DND-41 (cell line): ENCODE measurements around the gene PPM1F.

Experiments used
- ATAC-seq: fragments of 200-7000 bp; cut with Tn5 transposase; 3 replicates; pipeline ENCODE4 v1.9.1; 2021; ENCODE audit warnings: low read depth; ENCODE audit not compliant: insufficient read depth
- DNase-seq: peaks from one replicate; pipeline ENCODE4 v3.0.0-alpha.2; 2020
- H2AFZ ChIP-seq: 2 replicates; pipeline ENCODE4 v1.6.0; 2012; ENCODE audit warnings: low read depth, low read length
- H3K27ac ChIP-seq: 2 replicates; pipeline ENCODE4 v1.5.1; 2012; ENCODE audit warnings: low read length, inconsistent platforms
- H3K27me3 ChIP-seq: fragments of 200-600 bp; sonication (generic); 2 replicates; pipeline ENCODE4 v1.6.0; 2012; ENCODE audit warnings: low read length, mild to moderate bottlenecking, inconsistent platforms; ENCODE audit not compliant: insufficient read depth, poor library complexity
- H3K36me3 ChIP-seq: 2 replicates; pipeline ENCODE4 v1.5.1; 2012; ENCODE audit warnings: low read length, inconsistent platforms; ENCODE audit not compliant: insufficient read depth
- H3K4me1 ChIP-seq: 2 replicates; pipeline ENCODE4 v1.5.1; 2012; ENCODE audit warnings: mild to moderate bottlenecking, low read length; ENCODE audit not compliant: insufficient read depth
- H3K4me2 ChIP-seq: 2 replicates; pipeline ENCODE4 v1.6.0; 2012; ENCODE audit warnings: mild to moderate bottlenecking, moderate library complexity, low read length, inconsistent platforms; ENCODE audit not compliant: insufficient read depth
- H3K4me3 ChIP-seq, 2 experiments: fragments of 200-600 bp in 1 of 2; shearing (Covaris generic) in 1 of 2; 2 replicates each; pipeline ENCODE4 v1.5.1; 2012 to 2016; ENCODE audit warnings: inconsistent platforms in 2 of 2, low read length in 2 of 2, mild to moderate bottlenecking in 2 of 2, low read depth in 1 of 2, moderate library complexity in 1 of 2
- H3K79me2 ChIP-seq: 2 replicates; pipeline ENCODE4 v1.6.0; 2012; ENCODE audit warnings: low read length, inconsistent platforms; ENCODE audit not compliant: insufficient read depth
- H3K9ac ChIP-seq: 2 replicates; pipeline ENCODE4 v1.6.0; 2012; ENCODE audit warnings: low read depth, mild to moderate bottlenecking, inconsistent platforms, low read length, moderate library complexity
- H3K9me3 ChIP-seq: 2 replicates; pipeline ENCODE4 v1.5.1; 2012; ENCODE audit warnings: low read length, moderate library complexity, mild to moderate bottlenecking, inconsistent platforms; ENCODE audit not compliant: insufficient read depth, severe bottlenecking
- H4K20me1 ChIP-seq: 2 replicates; pipeline ENCODE4 v1.6.0; 2012; ENCODE audit warnings: low read length; ENCODE audit not compliant: insufficient read depth
- CTCF ChIP-seq: IDR thresholded peaks from 2 replicates; pipeline ENCODE4 v1.5.1; 2012; ENCODE audit warnings: borderline replicate concordance, low read length, moderate library complexity, mild to moderate bottlenecking; ENCODE audit not compliant: poor library complexity, severe bottlenecking; ENCODE audit errors: extremely low read depth
- EZH2 ChIP-seq: IDR thresholded peaks from 3 replicates; pipeline ENCODE4 v1.6.1; 2012; ENCODE audit warnings: borderline replicate concordance, low read depth, mild to moderate bottlenecking, moderate library complexity, low read length, inconsistent platforms; ENCODE audit not compliant: severe bottlenecking

PPM1F gene

GRCh38 chr22:21948824-21949568 is 3.7 kb downstream of the PPM1F start:
- Histone ChIP-seq H3K4me3 (no peak overlapping the region), H4K20me1 (peaks cover 14% of the 10 kb centered on the region), H3K27ac (no peak overlapping the region), H3K9ac (no peak overlapping the region), H3K4me1 (peaks cover 13% of the 10 kb centered on the region), H3K27me3 (no peaks in the 10 kb centered on the region), H3K79me2 (peaks cover 8% of the 10 kb centered on the region), H2AFZ (no peak overlapping the region), H3K36me3 (peaks cover 24% of the 10 kb centered on the region), H3K9me3 (no peaks in the 10 kb centered on the region), H3K4me2 (no peak overlapping the region)
- DNase-seq (no peak), ATAC-seq (no peak)
- TF ChIP-seq EZH2 (no peak), CTCF (no peak)

DNA sequence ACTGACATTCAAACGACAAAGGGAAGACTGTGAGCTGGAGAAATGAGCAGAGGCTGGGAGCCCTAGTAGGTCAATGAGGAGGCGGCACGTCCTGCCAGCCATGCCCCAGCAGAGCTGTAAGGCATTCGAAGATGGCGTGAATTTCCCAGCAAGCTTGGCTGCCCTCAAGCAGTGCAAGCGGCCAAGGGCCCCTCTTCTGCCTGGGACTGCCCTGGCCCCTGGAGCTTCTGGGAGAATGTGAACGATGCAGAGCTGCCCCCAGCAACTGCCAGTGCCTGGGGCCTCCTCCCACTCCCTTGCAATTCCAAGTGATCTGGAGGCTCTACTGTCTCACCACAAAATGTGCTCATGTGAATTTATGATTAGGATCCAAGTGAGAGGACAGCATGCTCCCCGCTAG is 4.3 kb downstream of the PPM1F start:
- ATAC-seq (no peak), DNase-seq (no peak)
- peaks cover 13% of the 10 kb centered on the region for H3K4me1 ChIP-seq
- no peaks in the 10 kb centered on the region for H3K27me3 ChIP-seq
- peaks cover 24% of the 10 kb centered on the region for H3K36me3 ChIP-seq
- no peaks in the 10 kb centered on the region for H3K9me3 ChIP-seq
- no peak overlapping the region for H3K27ac ChIP-seq
- TF ChIP-seq EZH2: no peak
- TF ChIP-seq CTCF: no peak
- H4K20me1 ChIP-seq: peaks cover 14% of the 10 kb centered on the region
- H3K9ac ChIP-seq: no peak overlapping the region
- no peak overlapping the region for H2AFZ ChIP-seq
- H3K79me2 ChIP-seq: peaks cover 8% of the 10 kb centered on the region
- H3K4me2 ChIP-seq: no peak overlapping the region
- H3K4me3 ChIP-seq: no peak overlapping the region

- Histone ChIP-seq H3K36me3 (peaks cover 24% of the 10 kb centered on the region), H3K4me1 (peaks cover 9% of the 10 kb centered on the region), H3K9me3 (no peaks in the 10 kb centered on the region), H3K27ac (no peak overlapping the region), H4K20me1 (peaks cover 14% of the 10 kb centered on the region), H2AFZ (no peak overlapping the region), H3K27me3 (no peaks in the 10 kb centered on the region), H3K4me2 (no peak overlapping the region), H3K9ac (no peak overlapping the region), H3K79me2 (peaks cover 8% of the 10 kb centered on the region), H3K4me3 (no peak overlapping the region)
- no peak for ATAC-seq
- DNase-seq: no peak
- TF ChIP-seq CTCF (peak; percentile 22), EZH2 (no peak)
These were observed 5.3 kb downstream of the PPM1F start for GRCh38 chr22:21947040-21948014.
